Activated T-helper 2 cell treated with anti-CD3 and anti-CD28 coated beads, Interferon-gamma antibody, Interleukin-2, Interleukin-4, amounts not matched to agents 10 μg/mL and 5 μg/mL and 100 μg/mL, durations not matched to agents 14 hours and 24 hours and 36 hours (primary cell): ENCODE results near the gene UTP20. TPM values are rescaled to one million over a fixed set of nuclear protein-coding genes. Genes with fewer than 3 reads are reported as not detected.

Source experiments
- DNase-seq: peaks from one replicate; pipeline ENCODE4 v3.0.0; 2021; ENCODE audit warnings: low spot score
- H3K27ac Mint-ChIP-seq: one replicate; pipeline ENCODE4 v1.8.0; 2021; ENCODE audit warnings: mixed read lengths
- H3K27me3 Mint-ChIP-seq: one replicate; pipeline ENCODE4 v1.8.0; 2021; ENCODE audit warnings: low read depth, mixed read lengths
- H3K36me3 Mint-ChIP-seq: one replicate; pipeline ENCODE4 v1.8.0; 2021; ENCODE audit warnings: low read depth, mixed read lengths
- H3K4me1 Mint-ChIP-seq: one replicate; pipeline ENCODE4 v1.8.0; 2021; ENCODE audit warnings: low read depth, mixed read lengths
- H3K4me3 Mint-ChIP-seq: one replicate; pipeline ENCODE4 v1.8.0; 2021; ENCODE audit warnings: low read depth, mild to moderate bottlenecking, moderate library complexity, mixed read lengths
- H3K9me3 Mint-ChIP-seq: one replicate; pipeline ENCODE4 v1.8.0; 2021; ENCODE audit warnings: mixed read lengths
- intact Hi-C: fragments of 100-400 bp; cut with micrococcal nuclease; formaldehyde crosslinking; loops from one replicate; pipeline ENCODE4 v1.15.1; 2023
- total RNA-seq: library from RNA; stranded (reverse); gene quantifications from 2 replicates; pipeline ENCODE4 v1.2.3, GENCODE V29; 2022

UTP20 gene
- total RNA-seq, result 34.6 and 35.6 TPM in 2 replicates

- intact Hi-C loops, result loop anchor here (5.0 kb wide), 1 partner anchor 782 kb away; the partner anchor contains the start of gene WASHC3
- Mint-ChIP-seq H3K4me3 (peak within 1 kb of the TSS; percentile 91), H3K27me3 (peaks cover 21% of the 10 kb centered on the region), H3K36me3 (peaks cover 25% of the 10 kb centered on the region), H3K27ac (peak within 1 kb of the TSS; percentile 84), H3K9me3 (no peaks in the 10 kb centered on the region), H3K4me1 (peaks cover 13% of the 10 kb centered on the region)
- DNase-seq, result peak; percentile 87
Observed at GRCh38 chr12:101280006-101280505, at the start of gene UTP20. UTP20 (plus strand) TSS chr12:101280105; CDS start chr12:101280283, 178 bp downstream.

GRCh38 chr12:101230547-101230946, 49.4 kb upstream of the UTP20 start:
- Mint-ChIP-seq H3K27ac (no peak overlapping the region), H3K4me1 (no peaks in the 10 kb centered on the region)
- intact Hi-C loops, result no loop called here

DNA sequence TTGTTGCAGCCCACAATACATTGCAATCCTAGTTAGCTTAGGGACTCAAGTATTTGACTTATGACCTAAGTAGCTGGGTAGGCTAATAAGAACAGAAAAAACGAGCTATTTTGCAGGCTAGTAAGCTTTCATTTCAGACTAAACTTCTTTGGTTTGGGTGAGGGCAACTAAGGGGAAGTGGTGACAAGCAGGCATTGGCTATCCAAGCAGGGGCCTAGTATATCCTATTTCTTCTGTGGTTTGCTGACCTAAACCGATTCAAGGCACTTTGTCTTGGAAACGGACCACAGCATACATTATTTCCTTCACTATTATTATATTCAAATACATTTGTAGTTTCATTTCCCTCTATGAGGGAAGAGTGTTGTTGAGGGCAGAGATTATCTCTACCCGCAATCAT, 48.3 kb upstream of the UTP20 start:
- Mint-ChIP-seq H3K27ac (no peak overlapping the region), H3K9me3 (no peaks in the 10 kb centered on the region), H3K36me3 (no peaks in the 10 kb centered on the region), H3K4me1 (no peaks in the 10 kb centered on the region), H3K4me3 (no peak overlapping the region), H3K27me3 (no peaks in the 10 kb centered on the region)
- intact Hi-C loops, result no loop called here
- DNase-seq, result no peak

More at GRCh38 chr12:101230547-101230946, 49.4 kb upstream of the UTP20 start:
- Mint-ChIP-seq H3K4me3 (no peak overlapping the region), H3K9me3 (no peaks in the 10 kb centered on the region), H3K36me3 (no peaks in the 10 kb centered on the region), H3K27me3 (no peaks in the 10 kb centered on the region)
- DNase-seq, result no peak

GRCh38 chr12:101235686-101236085, 44.2 kb upstream of the UTP20 start:
- H3K27ac Mint-ChIP-seq, result no peak overlapping the region
- peaks cover 3% of the 10 kb centered on the region for H3K9me3 Mint-ChIP-seq
- no peaks in the 10 kb centered on the region for H3K36me3 Mint-ChIP-seq
- H3K4me1 Mint-ChIP-seq, result no peaks in the 10 kb centered on the region
- H3K4me3 Mint-ChIP-seq, result no peak overlapping the region
- no peak for DNase-seq
- H3K27me3 Mint-ChIP-seq, result no peaks in the 10 kb centered on the region
- intact Hi-C loops, result no loop called here

- DNase-seq, result no peak
- H3K27ac Mint-ChIP-seq, result no peak overlapping the region
- no peaks in the 10 kb centered on the region for H3K36me3 Mint-ChIP-seq
- peaks cover 3% of the 10 kb centered on the region for H3K9me3 Mint-ChIP-seq
- intact Hi-C loops, result no loop called here
- H3K27me3 Mint-ChIP-seq, result no peaks in the 10 kb centered on the region
- H3K4me3 Mint-ChIP-seq, result no peak overlapping the region
- H3K4me1 Mint-ChIP-seq, result no peaks in the 10 kb centered on the region
Observed at GRCh38 chr12:101238306-101238705, 41.6 kb upstream of the UTP20 start.

DNA sequence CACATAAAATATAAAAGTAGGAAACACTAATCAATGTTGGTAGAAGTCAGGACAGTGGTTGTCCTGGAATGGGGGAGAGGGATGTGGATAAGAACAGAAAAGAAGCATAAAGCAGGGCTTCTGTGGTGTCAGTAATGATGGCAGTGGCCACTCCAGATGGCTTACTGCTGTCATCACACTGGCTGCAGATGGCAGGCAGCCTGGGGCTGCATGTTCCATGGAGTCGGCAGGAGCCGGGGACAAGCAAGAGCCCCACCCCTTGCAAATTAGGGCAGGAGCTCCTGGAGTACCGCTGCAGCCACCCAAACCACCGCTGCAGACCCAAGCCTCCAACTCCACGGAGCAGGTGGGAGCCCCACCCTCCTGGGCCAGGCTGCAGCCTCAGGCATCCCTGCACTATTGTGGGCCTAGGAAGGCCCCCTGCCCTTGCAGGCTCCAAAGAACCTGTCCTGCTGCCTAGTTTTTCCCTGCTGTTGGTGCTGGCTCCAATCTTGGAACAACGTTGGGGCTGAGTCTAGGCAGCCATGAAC, 41.0 kb upstream of the UTP20 start:
- Mint-ChIP-seq H3K36me3 (no peaks in the 10 kb centered on the region), H3K4me1 (no peaks in the 10 kb centered on the region), H3K4me3 (no peak overlapping the region), H3K27me3 (no peaks in the 10 kb centered on the region), H3K27ac (no peak overlapping the region), H3K9me3 (peaks cover 3% of the 10 kb centered on the region)
- intact Hi-C loops, result no loop called here
- DNase-seq, result no peak

GRCh38 chr12:101243074-101243473, 36.8 kb upstream of the UTP20 start:
- intact Hi-C loops, result no loop called here
- Mint-ChIP-seq H3K27ac (no peak overlapping the region), H3K4me3 (no peak overlapping the region), H3K4me1 (no peaks in the 10 kb centered on the region), H3K9me3 (peaks cover 3% of the 10 kb centered on the region), H3K27me3 (no peaks in the 10 kb centered on the region), H3K36me3 (no peaks in the 10 kb centered on the region)
- no peak for DNase-seq

GRCh38 chr12:101243616-101244015, 36.3 kb upstream of the UTP20 start:
- Mint-ChIP-seq H3K4me1 (no peaks in the 10 kb centered on the region), H3K4me3 (no peak overlapping the region), H3K27ac (no peak overlapping the region), H3K9me3 (peaks cover 1% of the 10 kb centered on the region), H3K36me3 (no peaks in the 10 kb centered on the region), H3K27me3 (no peaks in the 10 kb centered on the region)
- DNase-seq, result no peak
- intact Hi-C loops, result no loop called here

DNA sequence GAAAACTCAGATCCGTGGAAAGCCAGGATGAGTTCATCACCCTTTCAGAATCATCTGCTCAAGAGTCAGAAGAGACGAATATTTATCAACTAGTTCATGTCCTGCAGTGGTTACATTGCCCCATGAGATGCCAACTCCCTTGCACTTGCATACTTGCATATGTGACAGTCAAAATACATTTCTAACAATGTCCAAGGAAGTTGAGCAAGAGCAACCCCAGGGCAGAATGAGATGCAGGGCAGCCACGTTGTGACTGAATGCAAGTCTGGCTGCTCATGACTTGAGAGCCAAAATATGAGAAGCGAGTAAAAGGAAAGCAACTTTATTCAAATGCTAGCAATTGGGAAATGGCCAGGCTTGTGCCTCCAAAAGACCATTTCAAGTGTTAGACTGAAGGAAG, 23.6 kb upstream of the UTP20 start:
- Mint-ChIP-seq H3K4me1 (no peaks in the 10 kb centered on the region), H3K27me3 (peaks cover 1% of the 10 kb centered on the region), H3K27ac (no peak overlapping the region), H3K4me3 (no peak overlapping the region), H3K9me3 (no peaks in the 10 kb centered on the region), H3K36me3 (no peaks in the 10 kb centered on the region)
- DNase-seq, result no peak
- intact Hi-C loops, result no loop called here

DNA sequence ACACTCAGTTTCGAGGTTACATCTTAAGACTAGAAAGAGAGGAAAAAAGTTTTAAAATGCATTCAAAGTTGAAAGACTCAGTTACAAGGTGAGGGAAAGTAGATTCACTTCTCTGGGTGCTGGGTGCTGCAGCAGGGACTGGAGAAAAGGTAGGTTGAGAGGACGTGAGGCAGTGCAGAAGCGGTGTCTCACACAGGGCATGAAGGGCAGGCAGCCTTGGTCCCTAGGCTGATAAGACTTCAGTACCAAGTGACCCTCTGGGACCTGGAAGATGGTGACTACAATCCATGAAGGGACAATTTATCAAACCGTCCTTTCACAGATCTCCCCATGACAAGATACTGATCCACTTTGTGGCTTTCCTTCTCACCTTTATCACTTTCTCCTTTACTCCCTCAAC, 22.5 kb upstream of the UTP20 start:
- Mint-ChIP-seq H3K4me1 (no peaks in the 10 kb centered on the region), H3K9me3 (no peaks in the 10 kb centered on the region), H3K36me3 (no peaks in the 10 kb centered on the region), H3K27ac (no peak overlapping the region), H3K27me3 (peaks cover 1% of the 10 kb centered on the region), H3K4me3 (no peak overlapping the region)
- DNase-seq, result no peak
- intact Hi-C loops, result no loop called here

DNA sequence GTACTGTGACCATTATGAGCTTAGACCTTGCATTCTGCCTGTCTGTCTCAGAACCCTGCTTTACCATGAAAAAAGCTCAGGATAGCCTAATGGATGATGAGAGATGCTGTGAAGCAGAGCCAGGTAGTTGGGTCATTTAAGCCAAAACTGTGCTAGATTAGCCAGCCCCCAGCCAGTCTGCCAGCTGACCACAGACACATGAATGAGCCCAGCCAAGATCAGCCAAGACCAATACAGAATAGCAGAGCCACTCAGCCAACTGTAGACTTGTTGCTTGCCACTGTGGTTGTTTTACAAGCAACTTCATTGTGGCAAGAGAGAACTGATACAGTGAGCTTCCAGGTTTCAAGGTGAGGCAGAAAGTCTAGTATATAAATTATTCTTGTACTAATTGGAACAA, 12.8 kb upstream of the UTP20 start:
- H3K9me3 Mint-ChIP-seq, result no peaks in the 10 kb centered on the region
- no peak overlapping the region for H3K4me3 Mint-ChIP-seq
- no peak overlapping the region for H3K27ac Mint-ChIP-seq
- H3K27me3 Mint-ChIP-seq, result peaks cover 6% of the 10 kb centered on the region
- DNase-seq, result no peak
- intact Hi-C loops, result no loop called here
- H3K4me1 Mint-ChIP-seq, result no peaks in the 10 kb centered on the region
- no peaks in the 10 kb centered on the region for H3K36me3 Mint-ChIP-seq

DNA sequence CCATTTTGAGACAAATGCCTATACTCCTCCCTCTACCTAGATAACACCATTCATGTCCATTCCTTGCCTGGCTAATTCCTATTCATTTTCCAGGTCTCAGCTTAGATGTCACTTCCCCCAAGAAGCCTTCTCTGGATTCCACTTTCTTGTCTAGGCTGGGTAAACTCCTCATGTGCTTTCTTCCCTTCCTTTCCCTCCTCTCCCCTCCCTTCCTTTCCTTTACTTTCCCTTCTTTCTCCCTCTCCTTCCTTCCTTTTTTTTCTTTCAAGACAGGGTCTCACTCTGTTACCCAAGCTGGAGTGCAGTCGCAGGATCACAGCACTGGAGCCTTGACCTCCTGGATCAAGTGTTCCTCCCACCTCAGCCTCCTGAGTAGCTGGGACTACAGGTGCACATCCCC, 3.5 kb upstream of the UTP20 start:
- Mint-ChIP-seq H3K27me3 (peaks cover 29% of the 10 kb centered on the region), H3K9me3 (no peaks in the 10 kb centered on the region), H3K4me1 (peaks cover 4% of the 10 kb centered on the region), H3K4me3 (no peak overlapping the region), H3K27ac (no peak overlapping the region), H3K36me3 (no peaks in the 10 kb centered on the region)
- DNase-seq, result no peak
- intact Hi-C loops, result loop anchor here (5.0 kb wide), 1 partner anchor 1009 kb away; the partner anchor contains the start of genes DEPDC4 and SCYL2

- peaks cover 8% of the 10 kb centered on the region for H3K36me3 Mint-ChIP-seq
- peaks cover 10% of the 10 kb centered on the region for H3K4me1 Mint-ChIP-seq
Observed at GRCh38 chr12:101277443-101277842, 2.5 kb upstream of the UTP20 start.

More at GRCh38 chr12:101277443-101277842, 2.5 kb upstream of the UTP20 start:
- Mint-ChIP-seq H3K4me3 (no peak overlapping the region), H3K27ac (no peak overlapping the region), H3K27me3 (peaks cover 25% of the 10 kb centered on the region), H3K9me3 (no peaks in the 10 kb centered on the region)
- intact Hi-C loops, result loop anchor here (5.0 kb wide), 1 partner anchor 1010 kb away; the partner anchor contains the start of genes DEPDC4 and SCYL2
- DNase-seq, result no peak
